CD8-positive, alpha-beta memory T cell (primary cell): ENCODE measurements around the gene BTN1A1. TPM values are rescaled to one million over a fixed set of nuclear protein-coding genes. Genes with fewer than 3 reads are reported as not detected.
A peak's percentile ranks its signal among the peaks of the same experiment; 100 is the strongest.

Experiments
- CTCF ChIA-PET: fragments of 350-600 bp; sonication (Branson Sonifier 250); formaldehyde crosslinking; loops from one replicate; lab custom pipeline; 2021; ENCODE audit warnings: antibody characterized with exemption; lab: Charles Lee
- POLR2A ChIA-PET: fragments of 350-600 bp; sonication (Branson Sonifier 250); formaldehyde crosslinking; loops from one replicate; lab custom pipeline; 2021; ENCODE audit warnings: antibody characterized with exemption; lab: Charles Lee
- DNase-seq, 5 donors: peaks; one replicate each; pipeline versions ENCODE4 v3.0.0 to v3.0.0-alpha.2; 2020 to 2022; ENCODE audit warnings: mixed read lengths in 1 of 5
- H3K27ac ChIP-seq: one replicate; pipeline ENCODE4 v1.7.0; 2013; ENCODE audit warnings: low read depth, mild to moderate bottlenecking, low read length, moderate library complexity
- H3K27me3 ChIP-seq: 2 replicates; pipeline ENCODE4 v1.7.0; 2013; ENCODE audit warnings: low read length, mild to moderate bottlenecking; ENCODE audit not compliant: insufficient read depth, poor library complexity, severe bottlenecking
- H3K36me3 ChIP-seq: 2 replicates; pipeline ENCODE4 v1.7.0; 2013; ENCODE audit warnings: mild to moderate bottlenecking, low read length, moderate library complexity; ENCODE audit not compliant: insufficient read depth
- H3K4me1 ChIP-seq: 2 replicates; pipeline ENCODE4 v1.7.0; 2013; ENCODE audit warnings: mild to moderate bottlenecking, low read length, moderate library complexity; ENCODE audit not compliant: insufficient read depth
- H3K4me3 ChIP-seq: 2 replicates; pipeline ENCODE4 v1.7.0; 2013; ENCODE audit warnings: mild to moderate bottlenecking, low read length
- H3K9me3 ChIP-seq: 2 replicates; pipeline ENCODE4 v1.7.0; 2013; ENCODE audit warnings: mild to moderate bottlenecking, low read length
- H3K27ac Mint-ChIP-seq, 8 donors: one replicate each; pipeline ENCODE4 v1.8.0; 2020 to 2021; ENCODE audit warnings: mixed read lengths in 8 of 8, mild to moderate bottlenecking in 6 of 8, inconsistent platforms in 3 of 8, moderate library complexity in 3 of 8
- H3K27me3 Mint-ChIP-seq, 2 donors: one replicate each; pipeline ENCODE4 v1.8.0; 2020 to 2021; ENCODE audit warnings: mixed read lengths in 2 of 2, mild to moderate bottlenecking in 1 of 2, moderate library complexity in 1 of 2
- H3K36me3 Mint-ChIP-seq, 3 donors: one replicate each; pipeline ENCODE4 v1.8.0; 2020 to 2021; ENCODE audit warnings: mixed read lengths in 3 of 3, inconsistent platforms in 1 of 3, mild to moderate bottlenecking in 1 of 3
- H3K4me1 Mint-ChIP-seq, 3 donors: one replicate each; pipeline ENCODE4 v1.8.0; 2020 to 2021; ENCODE audit warnings: mixed read lengths in 3 of 3, inconsistent platforms in 1 of 3, mild to moderate bottlenecking in 1 of 3
- H3K4me3 Mint-ChIP-seq, 7 donors: one replicate each; pipeline ENCODE4 v1.8.0; 2020 to 2021; ENCODE audit warnings: mixed read lengths in 7 of 7, mild to moderate bottlenecking in 6 of 7, moderate library complexity in 4 of 7, inconsistent platforms in 2 of 7
- H3K9me3 Mint-ChIP-seq, 5 donors: one replicate each; pipeline ENCODE4 v1.8.0; 2020 to 2022; ENCODE audit warnings: mixed read lengths in 5 of 5, mild to moderate bottlenecking in 3 of 5, moderate library complexity in 2 of 5, inconsistent platforms in 1 of 5
- polyA plus RNA-seq: library from polyadenylated mRNA; unstranded; fragments of 300-500 nt; fragmentation: Illumina TruSeq; gene quantifications from one replicate; pipeline ENCODE4 v1.2.3, GENCODE V29; 2021
- total RNA-seq, 2 experiments: library from RNA; stranded (reverse); gene quantifications; one replicate each; pipeline ENCODE4 v1.2.3, GENCODE V29; 2021

Gene BTN1A1
- total and polyA plus RNA-seq, 3 experiments from 2014 or later, result 0.09 TPM; not detected in 2

- ChIA-PET CTCF (interaction anchor here (1.5 kb wide), 1 partner anchor 136 kb away, joined by 6 read pairs; no protein-coding TSS in a partner anchor), POLR2A (no interaction called here)
- Mint-ChIP-seq H3K27ac (peak overlapping the region in 7 of 8 donors; percentile 5 to 91 (median 61)), H3K9me3 (no peaks in the 10 kb centered on the region), H3K36me3 (peaks cover 0 to 7% (median 2%) of the 10 kb centered on the region in 3 donors), H3K4me1 (peaks cover 38 to 51% (median 46%) of the 10 kb centered on the region in 3 donors), H3K4me3 (peak overlapping the region in 2 of 7 donors; percentile 33 to 41), H3K27me3 (no peaks in the 10 kb centered on the region)
- Histone ChIP-seq H3K27me3 (no peaks in the 10 kb centered on the region), H3K4me3 (no peak overlapping the region), H3K9me3 (no peaks in the 10 kb centered on the region), H3K4me1 (peaks cover 50% of the 10 kb centered on the region), H3K36me3 (no peaks in the 10 kb centered on the region), H3K27ac (peak overlapping the region; percentile 33)
- no peak for DNase-seq
Observed at GRCh38 chr6:26477426-26477825, 22.7 kb upstream of the BTN1A1 start.

- Mint-ChIP-seq H3K27ac (peak overlapping the region in 5 of 8 donors; percentile 14 to 71 (median 64)), H3K4me3 (no peak overlapping the region), H3K36me3 (peaks cover 0 to 7% (median 2%) of the 10 kb centered on the region in 3 donors), H3K27me3 (no peaks in the 10 kb centered on the region), H3K4me1 (peaks cover 29 to 41% (median 37%) of the 10 kb centered on the region in 3 donors), H3K9me3 (no peaks in the 10 kb centered on the region)
- H3K27ac ChIP-seq, result peak overlapping the region; percentile 33
- CTCF ChIA-PET, result interaction anchor here (1.4 kb wide), 1 partner anchor 133 kb away, joined by 4 read pairs; no protein-coding TSS in a partner anchor
- no peak overlapping the region for H3K4me3 ChIP-seq
- no peaks in the 10 kb centered on the region for H3K36me3 ChIP-seq
- no peaks in the 10 kb centered on the region for H3K9me3 ChIP-seq
- H3K4me1 ChIP-seq, result peaks cover 41% of the 10 kb centered on the region
- DNase-seq, result no peak
- POLR2A ChIA-PET, result no interaction called here
- H3K27me3 ChIP-seq, result no peaks in the 10 kb centered on the region
Observed at GRCh38 chr6:26478100-26478984, 21.8 kb upstream of the BTN1A1 start.

DNA sequence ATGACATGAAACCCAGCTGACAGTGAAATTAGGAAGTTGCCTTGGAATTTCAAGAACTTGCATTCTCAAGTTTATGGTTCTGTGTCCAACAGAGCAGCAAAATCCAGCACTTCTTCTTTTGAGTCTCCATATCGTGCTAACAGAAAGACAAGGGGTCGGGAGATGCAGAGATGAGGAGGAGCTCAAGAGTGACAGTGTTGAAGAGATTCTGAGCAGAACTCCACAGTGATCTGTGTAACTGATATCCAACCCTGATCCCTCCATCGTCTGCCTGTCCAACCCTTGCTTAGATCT, 21.2 kb upstream of the BTN1A1 start:
- no peak for DNase-seq
- Histone ChIP-seq H3K9me3 (no peaks in the 10 kb centered on the region), H3K27me3 (no peaks in the 10 kb centered on the region), H3K4me3 (no peak overlapping the region), H3K36me3 (no peaks in the 10 kb centered on the region), H3K4me1 (peaks cover 39% of the 10 kb centered on the region), H3K27ac (no peak overlapping the region)
- no peak overlapping the region for H3K27ac Mint-ChIP-seq
- ChIA-PET CTCF (interaction anchor here (1.4 kb wide), 1 partner anchor 134 kb away, joined by 4 read pairs; no protein-coding TSS in a partner anchor), POLR2A (no interaction called here)
- no peaks in the 10 kb centered on the region for H3K27me3 Mint-ChIP-seq
- H3K4me3 Mint-ChIP-seq, result no peak overlapping the region
- H3K9me3 Mint-ChIP-seq, result no peaks in the 10 kb centered on the region
- peaks cover 25 to 38% (median 32%) of the 10 kb centered on the region in 3 donors for H3K4me1 Mint-ChIP-seq
- H3K36me3 Mint-ChIP-seq, result peaks cover 0 to 5% (median 2%) of the 10 kb centered on the region in 3 donors

- no peaks in the 10 kb centered on the region for H3K36me3 ChIP-seq
- peaks cover 2% of the 10 kb centered on the region for H3K9me3 ChIP-seq
- DNase-seq, result no peak
- ChIA-PET POLR2A (no interaction called here), CTCF (interaction anchor here (1.1 to 1.6 kb wide), 2 partner anchors 21 to 141 kb away, joined by 3 read pairs; no protein-coding TSS in a partner anchor)
- Mint-ChIP-seq H3K27ac (no peak overlapping the region), H3K9me3 (peaks cover 0 to 9% (median 3%) of the 10 kb centered on the region in 5 donors), H3K36me3 (peaks cover 0 to 16% (median 2%) of the 10 kb centered on the region in 3 donors), H3K4me3 (no peak overlapping the region), H3K4me1 (peaks cover 0 to 8% (median 1%) of the 10 kb centered on the region in 3 donors), H3K27me3 (no peaks in the 10 kb centered on the region)
- H3K27ac ChIP-seq, result no peak overlapping the region
- peaks cover 10% of the 10 kb centered on the region for H3K4me1 ChIP-seq
- H3K4me3 ChIP-seq, result no peak overlapping the region
- H3K27me3 ChIP-seq, result no peaks in the 10 kb centered on the region
Observed at GRCh38 chr6:26482338-26482737, 17.8 kb upstream of the BTN1A1 start.

- CTCF ChIA-PET, result no interaction called here
- H3K9me3 Mint-ChIP-seq, result peaks cover 0 to 16% (median 10%) of the 10 kb centered on the region in 5 donors
- H3K9me3 ChIP-seq, result peaks cover 6% of the 10 kb centered on the region
- H3K4me3 Mint-ChIP-seq, result no peak overlapping the region
- no peak overlapping the region for H3K4me3 ChIP-seq
- H3K36me3 ChIP-seq, result no peaks in the 10 kb centered on the region
- H3K4me1 ChIP-seq, result no peaks in the 10 kb centered on the region
- POLR2A ChIA-PET, result no interaction called here
- no peaks in the 10 kb centered on the region for H3K27me3 ChIP-seq
- DNase-seq, result no peak
- no peaks in the 10 kb centered on the region for H3K27me3 Mint-ChIP-seq
- H3K4me1 Mint-ChIP-seq, result peaks cover 0 to 2% (median 0%) of the 10 kb centered on the region in 3 donors
- peaks cover 0 to 23% (median 0%) of the 10 kb centered on the region in 3 donors for H3K36me3 Mint-ChIP-seq
- no peak overlapping the region for H3K27ac ChIP-seq
- H3K27ac Mint-ChIP-seq, result no peak overlapping the region
Observed at GRCh38 chr6:26483727-26484126, 16.4 kb upstream of the BTN1A1 start.

GRCh38 chr6:26484161-26484560, 15.9 kb upstream of the BTN1A1 start:
- peaks cover 0 to 2% (median 0%) of the 10 kb centered on the region in 3 donors for H3K4me1 Mint-ChIP-seq
- POLR2A ChIA-PET, result interaction anchor here (0.7 kb wide), 1 partner anchor 68 kb away, joined by 3 read pairs; no protein-coding TSS in a partner anchor
- Histone ChIP-seq H3K9me3 (peaks cover 6% of the 10 kb centered on the region), H3K4me1 (no peaks in the 10 kb centered on the region), H3K36me3 (no peaks in the 10 kb centered on the region), H3K27ac (no peak overlapping the region), H3K27me3 (no peaks in the 10 kb centered on the region), H3K4me3 (no peak overlapping the region)
- DNase-seq, result no peak
- no peaks in the 10 kb centered on the region for H3K27me3 Mint-ChIP-seq
- CTCF ChIA-PET, result interaction anchor here (1.2 kb wide), 1 partner anchor 81 kb away, joined by 3 read pairs; no protein-coding TSS in a partner anchor
- H3K4me3 Mint-ChIP-seq, result no peak overlapping the region
- H3K27ac Mint-ChIP-seq, result no peak overlapping the region
- H3K9me3 Mint-ChIP-seq, result peaks cover 0 to 16% (median 10%) of the 10 kb centered on the region in 5 donors
- peaks cover 0 to 23% (median 0%) of the 10 kb centered on the region in 3 donors for H3K36me3 Mint-ChIP-seq

GRCh38 chr6:26485112-26485780, 14.9 kb upstream of the BTN1A1 start:
- CTCF ChIA-PET, result interaction anchor here (0.6 to 1.2 kb wide), 2 partner anchors 16 to 80 kb away, joined by 3 read pairs; no protein-coding TSS in a partner anchor
- H3K27me3 Mint-ChIP-seq, result no peaks in the 10 kb centered on the region
- no peak for DNase-seq
- Histone ChIP-seq H3K4me3 (no peak overlapping the region), H3K9me3 (peaks cover 6% of the 10 kb centered on the region), H3K36me3 (no peaks in the 10 kb centered on the region), H3K4me1 (no peaks in the 10 kb centered on the region), H3K27me3 (no peaks in the 10 kb centered on the region), H3K27ac (no peak overlapping the region)
- H3K27ac Mint-ChIP-seq, result peak overlapping the region in 1 of 8 donors; percentile 56
- H3K36me3 Mint-ChIP-seq, result peaks cover 0 to 23% (median 0%) of the 10 kb centered on the region in 3 donors
- H3K9me3 Mint-ChIP-seq, result peaks cover 0 to 16% (median 10%) of the 10 kb centered on the region in 5 donors
- H3K4me3 Mint-ChIP-seq, result no peak overlapping the region
- peaks cover 0 to 2% (median 0%) of the 10 kb centered on the region in 3 donors for H3K4me1 Mint-ChIP-seq
- POLR2A ChIA-PET, result interaction anchor here (0.6 to 0.7 kb wide), 2 partner anchors 41 to 67 kb away, joined by 3 to 4 read pairs; no protein-coding TSS in a partner anchor
